ENCODE measurements around the gene PEX11B.

PEX11B gene

GRCh38 chr1:145964328-145965118 lies 46.0 kb upstream of the PEX11B start, which contains the start of the genes ANKRD34A and POLR3GL:
Gene ANKRD34A (minus strand): TSS chr1:145964575. CDS start chr1:145961759, 2,816 bp downstream.
Gene POLR3GL (plus strand): TSS chr1:145964690. CDS start chr1:145974866, 10,176 bp downstream.
- peak within 1 kb of the TSS; percentile 79 for H2AFZ ChIP-seq (ENCODE audit: low read length)
- TF ChIP-seq EZH2phosphoT487 (IDR thresholded peaks at IDR 0.05; ENCODE audit: low read length) (no peak), CTCF (IDR thresholded peaks at IDR 0.05; ENCODE audit: low read length) (no peak), EZH2 (optimal IDR thresholded peaks at IDR 0.05; ENCODE audit: low read depth, low read length) (no peak)
- H3F3A ChIP-seq (ENCODE audit: insufficient read depth, low read length), result peaks cover 12% of the 10 kb centered on the region; the same call in 1 of the 2 replicates
- H3K9me2 ChIP-seq (replicated peaks; ENCODE audit: insufficient read depth, low read length), result no peaks in the 10 kb centered on the region
- H3K4me1 ChIP-seq (ENCODE audit: low read length), result peaks cover 34% of the 10 kb centered on the region
- peak within 1 kb of the TSS; percentile 63 for H3K4me2 ChIP-seq (ENCODE audit: low read depth, low read length)
- H3K79me2 ChIP-seq (ENCODE audit: low read length), result no peaks in the 10 kb centered on the region
- no peaks in the 10 kb centered on the region for H3K9me3 ChIP-seq (replicated peaks; ENCODE audit: insufficient read depth, low read length)
- peak; percentile 98 for DNase-seq
- peaks cover 43% of the 10 kb centered on the region for H3K27me3 ChIP-seq (replicated peaks; ENCODE audit: insufficient read depth, low read length)
- no peaks in the 10 kb centered on the region for H4K20me1 ChIP-seq (ENCODE audit: insufficient read depth, low read length)
- no peaks in the 10 kb centered on the region for H3K36me3 ChIP-seq (replicated peaks; ENCODE audit: insufficient read depth, low read length)
- H3K9ac ChIP-seq (ENCODE audit: low read length), result peak within 1 kb of the TSS; percentile 54
- peak within 1 kb of the TSS; percentile 76 for H3K4me3 ChIP-seq (ENCODE audit: low read length)
- peak within 1 kb of the TSS; percentile 2; the same call in 1 of the 2 replicates for H3K27ac ChIP-seq (ENCODE audit: low read length)

GRCh38 chr1:145963265-145964019 lies 44.9 kb upstream of the PEX11B start:
- Histone ChIP-seq H3K27me3 (replicated peaks; ENCODE audit: insufficient read depth, low read length) (peaks cover 53% of the 10 kb centered on the region), H3K4me2 (ENCODE audit: low read depth, low read length) (peak overlapping the region; percentile 63), H3K27ac (ENCODE audit: low read length) (no peak overlapping the region), H3K4me1 (ENCODE audit: low read length) (peaks cover 38% of the 10 kb centered on the region), H3K9me2 (replicated peaks; ENCODE audit: insufficient read depth, low read length) (no peaks in the 10 kb centered on the region), H3K9me3 (replicated peaks; ENCODE audit: insufficient read depth, low read length) (no peaks in the 10 kb centered on the region), H2AFZ (ENCODE audit: low read length) (no peak overlapping the region), H3K9ac (ENCODE audit: low read length) (no peak overlapping the region), H3K79me2 (ENCODE audit: low read length) (no peaks in the 10 kb centered on the region), H4K20me1 (ENCODE audit: insufficient read depth, low read length) (no peaks in the 10 kb centered on the region), H3K36me3 (replicated peaks; ENCODE audit: insufficient read depth, low read length) (no peaks in the 10 kb centered on the region), H3K4me3 (ENCODE audit: low read length) (peak overlapping the region; percentile 76), H3F3A (ENCODE audit: insufficient read depth, low read length) (peaks cover 12% of the 10 kb centered on the region; the same call in 1 of the 2 replicates)
- no peak for DNase-seq
- TF ChIP-seq CTCF (IDR thresholded peaks at IDR 0.05; ENCODE audit: low read length) (no peak), EZH2phosphoT487 (IDR thresholded peaks at IDR 0.05; ENCODE audit: low read length) (no peak), EZH2 (optimal IDR thresholded peaks at IDR 0.05; ENCODE audit: low read depth, low read length) (no peak)

GRCh38 chr1:145962157-145963102 lies 43.9 kb upstream of the PEX11B start:
- TF ChIP-seq EZH2phosphoT487 (IDR thresholded peaks at IDR 0.05; ENCODE audit: low read length) (no peak), EZH2 (optimal IDR thresholded peaks at IDR 0.05; ENCODE audit: low read depth, low read length) (no peak), CTCF (IDR thresholded peaks at IDR 0.05; ENCODE audit: low read length) (no peak)
- H3K79me2 ChIP-seq (ENCODE audit: low read length), result no peaks in the 10 kb centered on the region
- H3K9me3 ChIP-seq (replicated peaks; ENCODE audit: insufficient read depth, low read length), result no peaks in the 10 kb centered on the region
- H2AFZ ChIP-seq (ENCODE audit: low read length), result peak overlapping the region; percentile 52; the same call in 1 of the 2 replicates
- peak overlapping the region; percentile 88 for H3K4me2 ChIP-seq (ENCODE audit: low read depth, low read length)
- H3K4me1 ChIP-seq (ENCODE audit: low read length), result peaks cover 42% of the 10 kb centered on the region
- no peak overlapping the region for H3K27ac ChIP-seq (ENCODE audit: low read length)
- DNase-seq, result no peak
- H3K27me3 ChIP-seq (replicated peaks; ENCODE audit: insufficient read depth, low read length), result peaks cover 53% of the 10 kb centered on the region
- no peak overlapping the region for H3K9ac ChIP-seq (ENCODE audit: low read length)
- no peaks in the 10 kb centered on the region for H3K36me3 ChIP-seq (replicated peaks; ENCODE audit: insufficient read depth, low read length)
- H4K20me1 ChIP-seq (ENCODE audit: insufficient read depth, low read length), result no peaks in the 10 kb centered on the region
- H3K9me2 ChIP-seq (replicated peaks; ENCODE audit: insufficient read depth, low read length), result no peaks in the 10 kb centered on the region
- H3F3A ChIP-seq (ENCODE audit: insufficient read depth, low read length), result peaks cover 12% of the 10 kb centered on the region; the same call in 1 of the 2 replicates
- peak overlapping the region; percentile 56 for H3K4me3 ChIP-seq (ENCODE audit: low read length)

All from MM.1S (cell line).